Upper lobe of left lung (tissue), 6 donors: ENCODE data around the gene TFB1M. TPM values are rescaled to one million over a fixed set of nuclear protein-coding genes. Genes with fewer than 3 reads are reported as not detected.

ENCODE experiments used
- ATAC-seq, 2 donors: fragments of 200-7000 bp; cut with Tn5 transposase; one replicate each; pipeline ENCODE4 v1.9.1; 2022; ENCODE audit warnings: mild to moderate bottlenecking in 2 of 2, moderate library complexity in 2 of 2; ENCODE audit not compliant: low FRiP score in 2 of 2
- DNase-seq, 2 donors: peaks; one replicate each; pipeline ENCODE4 v3.0.0-alpha.2; 2019 to 2020
- H3K27ac ChIP-seq, 4 donors: fragments of 200-600 bp; sonication (generic); one replicate each; pipeline ENCODE4 v1.5.1; 2016 to 2019
- H3K27me3 ChIP-seq, 4 donors: fragments of 200-600 bp; sonication (generic); one replicate each; pipeline ENCODE4 v1.5.1; 2017 to 2019
- H3K36me3 ChIP-seq, 4 donors: fragments of 200-600 bp; sonication (generic); one replicate each; pipeline ENCODE4 v1.5.1; 2016 to 2019
- H3K4me1 ChIP-seq, 4 donors: fragments of 200-600 bp; sonication (generic); one replicate each; pipeline ENCODE4 v1.5.1; 2018 to 2019
- H3K4me3 ChIP-seq, 4 donors: fragments of 200-600 bp; sonication (generic); one replicate each; pipeline ENCODE4 v1.5.1; 2017 to 2019; ENCODE audit warnings: mild to moderate bottlenecking in 2 of 4, moderate library complexity in 1 of 4
- H3K9me3 ChIP-seq, 4 donors: fragments of 200-600 bp; sonication (generic); one replicate each; pipeline ENCODE4 v1.5.1; 2018 to 2019
- CTCF ChIP-seq, 6 experiments: fragments of 450-650 bp in 4 of 6; fragments of 200-600 bp in 2 of 6; sonication (generic) in 2 of 6; IDR thresholded peaks; one replicate each; pipeline ENCODE4 v1.5.1; 2016 to 2019; ENCODE audit warnings: antibody characterized with exemption in 6 of 6
- EP300 ChIP-seq, 4 donors: sonication (generic); formaldehyde crosslinking; IDR thresholded peaks; one replicate each; pipeline ENCODE4 v1.5.1; 2017; ENCODE audit warnings: antibody characterized with exemption in 4 of 4, control low read depth in 2 of 4
- POLR2A ChIP-seq, 4 donors: fragments of 450-650 bp; IDR thresholded peaks; one replicate each; pipeline ENCODE4 v1.5.1; 2016 to 2017; ENCODE audit warnings: antibody characterized with exemption in 4 of 4, mild to moderate bottlenecking in 2 of 4
- POLR2AphosphoS5 ChIP-seq, 2 donors: sonication (generic); formaldehyde crosslinking; IDR thresholded peaks; one replicate each; pipeline ENCODE4 v1.5.1; 2017; ENCODE audit warnings: antibody characterized with exemption in 2 of 2
- WGBS, 2 donors: methylation state at CpG; one replicate each; pipeline ENCODE4 v1.1.5; 2017 to 2018; 5-methylcytosine and 5-hydroxymethylcytosine counted together
- total RNA-seq, 6 donors: library from RNA; depleted of rRNA in 4 of 6; stranded (reverse); fragments of >200 nt in 4 of 6; gene quantifications; one replicate each; pipeline versions ENCODE4 v1.1.0 to v1.2.1, GENCODE V29; 2016 to 2021
- donor health status: DM: no; HTN: no; CAD: no; lungs with moderate emphysema.
- donor health status: DM: no; HTN: yes; CAD: no; lungs with severe emphysema.

TFB1M gene
- total RNA-seq, 6 donors from 2014 or later = 4.2 to 19.6 (median 15.0) TPM

- Histone ChIP-seq H3K9me3 (no peaks in the 10 kb centered on the region), H3K4me1 (no peaks in the 10 kb centered on the region), H3K27me3 (no peaks in the 10 kb centered on the region), H3K4me3 (no peak overlapping the region), H3K27ac (no peak overlapping the region), H3K36me3 (no peaks in the 10 kb centered on the region)
- no peak for ATAC-seq
- TF ChIP-seq CTCF (IDR thresholded peaks at IDR 0.05) = no peak
- no peak for TF ChIP-seq POLR2A (IDR thresholded peaks at IDR 0.05)
- no peak for TF ChIP-seq EP300 (IDR thresholded peaks at IDR 0.05)
- TF ChIP-seq POLR2AphosphoS5 (IDR thresholded peaks at IDR 0.05) = no peak
- no peak for DNase-seq
- WGBS, 2 donors = 46 to 62% methylated on average over 11 of the region's 11 CpGs
Observed at GRCh38 chr6:155216312-155217046, 97.8 kb downstream of the TFB1M start.

- 92 to 93% methylated on average over 3 to 4 of the region's 4 CpGs for WGBS, 2 donors
- no peak overlapping the region for H3K4me3 ChIP-seq
- no peaks in the 10 kb centered on the region for H3K27me3 ChIP-seq
- H3K4me1 ChIP-seq = no peaks in the 10 kb centered on the region
- no peak overlapping the region for H3K27ac ChIP-seq
- no peaks in the 10 kb centered on the region for H3K9me3 ChIP-seq
- H3K36me3 ChIP-seq = no peaks in the 10 kb centered on the region
- no peak for DNase-seq
- no peak for ATAC-seq
- TF ChIP-seq EP300 (IDR thresholded peaks at IDR 0.05) = no peak
- TF ChIP-seq POLR2A (IDR thresholded peaks at IDR 0.05) = no peak
- no peak for TF ChIP-seq CTCF (IDR thresholded peaks at IDR 0.05)
- TF ChIP-seq POLR2AphosphoS5 (IDR thresholded peaks at IDR 0.05) = no peak
Observed at GRCh38 chr6:155215906-155216305, 98.4 kb downstream of the TFB1M start.

GRCh38 chr6:155213611-155214372, 100.5 kb downstream of the TFB1M start:
- no peaks in the 10 kb centered on the region for H3K9me3 ChIP-seq
- peak in 1 of 2 donors; percentile 60 for DNase-seq
- no peak for ATAC-seq
- no peaks in the 10 kb centered on the region for H3K36me3 ChIP-seq
- TF ChIP-seq POLR2A (IDR thresholded peaks at IDR 0.05) (no peak), EP300 (IDR thresholded peaks at IDR 0.05) (no peak), POLR2AphosphoS5 (IDR thresholded peaks at IDR 0.05) (no peak), CTCF (IDR thresholded peaks at IDR 0.05) (no peak)
- WGBS, 2 donors = 79 to 100% methylated on average over 2 to 22 of the region's 23 CpGs
- H3K4me1 ChIP-seq = no peaks in the 10 kb centered on the region
- H3K4me3 ChIP-seq = no peak overlapping the region
- no peak overlapping the region for H3K27ac ChIP-seq
- H3K27me3 ChIP-seq = no peaks in the 10 kb centered on the region

- DNase-seq (no peak), ATAC-seq (no peak)
Observed at GRCh38 chr6:155212616-155213380, 101.5 kb downstream of the TFB1M start.

More at GRCh38 chr6:155212616-155213380, 101.5 kb downstream of the TFB1M start:
- 86 to 91% methylated on average over 13 to 16 of the region's 16 CpGs for WGBS, 2 donors
- no peaks in the 10 kb centered on the region for H3K27me3 ChIP-seq
- no peaks in the 10 kb centered on the region for H3K9me3 ChIP-seq
- no peak overlapping the region for H3K27ac ChIP-seq
- TF ChIP-seq POLR2A (IDR thresholded peaks at IDR 0.05) (no peak), EP300 (IDR thresholded peaks at IDR 0.05) (no peak), POLR2AphosphoS5 (IDR thresholded peaks at IDR 0.05) (no peak), CTCF (IDR thresholded peaks at IDR 0.05) (no peak)
- no peak overlapping the region for H3K4me3 ChIP-seq
- no peaks in the 10 kb centered on the region for H3K36me3 ChIP-seq
- H3K4me1 ChIP-seq = no peaks in the 10 kb centered on the region
